GM12878 (cell line): ENCODE results near the gene SENP7. TPM values are rescaled to one million over a fixed set of nuclear protein-coding genes. Genes with fewer than 3 reads are reported as not detected.
"Not testable (repeated sequence)": the region's sequence is repeated elsewhere in the genome, so short reads cannot be mapped to it uniquely, and the experiment has no call there.

Source experiments
- ATAC-seq: fragments of 200-7000 bp; cut with Tn5 transposase; 3 replicates; pipeline ENCODE4 v1.9.1; 2020; ENCODE audit warnings: mild to moderate bottlenecking, moderate library complexity
- BruUV-seq: library from RNA; stranded (reverse); fragments of 400-500 nt; replicated peaks from 2 replicates; lab custom pipeline; 2021; lab: Mats Ljungman, UMichigan
- CTCF ChIA-PET: fragments of 300-600 bp; sonication (Branson Sonifier 250); formaldehyde crosslinking; extraction: SDS; loops from one replicate; lab custom pipeline; 2021; ENCODE audit warnings: inconsistent platforms; lab: Yijun Ruan, JAX
- POLR2A ChIA-PET: fragments of 350-600 bp; formaldehyde crosslinking; extraction: SDS; loops from one replicate; lab custom pipeline; 2021; ENCODE audit warnings: inconsistent platforms; lab: Charles Lee
- RAD21 ChIA-PET: fragments of 300-600 bp; sonication (Branson Sonifier 250); formaldehyde crosslinking; loops from one replicate; lab custom pipeline; 2023; ENCODE audit warnings: antibody characterized with exemption; ENCODE audit not compliant: unreplicated experiment; lab: Charles Lee
- SMC1A ChIA-PET: fragments of 300-600 bp; sonication (Branson Sonifier 250); formaldehyde crosslinking; loops from one replicate; lab custom pipeline; 2023; ENCODE audit not compliant: unreplicated experiment, uncharacterized antibody; lab: Charles Lee
- DNase-seq: peaks from one replicate; pipeline ENCODE4 v3.0.0-alpha.2; 2011; ENCODE audit warnings: low read depth, low spot score
- FAIRE-seq: peaks from 3 replicates; lab custom pipeline; 2011; peaks lifted over from hg19 to GRCh38; lab: Jason Lieb, UNC
- H2AFZ ChIP-seq: 2 replicates; pipeline ENCODE4 v1.6.0; 2011; ENCODE audit warnings: low read depth, low read length, control low read depth; ENCODE audit not compliant: control insufficient read depth
- H3K27ac ChIP-seq: 2 replicates; pipeline ENCODE4 v1.5.1; 2011; ENCODE audit warnings: control low read depth; ENCODE audit not compliant: control insufficient read depth, insufficient read depth
- H3K27me3 ChIP-seq, 2 experiments: replicated peaks in 1 of 2; 2 replicates each; pipeline versions ENCODE4 v1.6.0 to v1.6.1; 2011; ENCODE audit warnings: low read length in 1 of 2; ENCODE audit not compliant: control insufficient read depth in 2 of 2, insufficient read depth in 2 of 2
- H3K36me3 ChIP-seq, 2 experiments: 2 replicates each; pipeline ENCODE4 v1.5.1; 2011; ENCODE audit warnings: low read length in 1 of 2; ENCODE audit not compliant: control insufficient read depth in 2 of 2, insufficient read depth in 2 of 2
- H3K4me1 ChIP-seq: 2 replicates; pipeline ENCODE4 v1.6.1; 2011; ENCODE audit warnings: mild to moderate bottlenecking, low read length, moderate library complexity, mixed read lengths; ENCODE audit not compliant: control insufficient read depth, insufficient read depth
- H3K4me2 ChIP-seq: 2 replicates; pipeline ENCODE4 v1.6.0; 2011; ENCODE audit warnings: control low read depth; ENCODE audit not compliant: control insufficient read depth, insufficient read depth
- H3K4me3 ChIP-seq: fragments of 200-600 bp; sonication (generic); 2 replicates; pipeline ENCODE4 v1.5.1; 2016
- H3K79me2 ChIP-seq: 2 replicates; pipeline ENCODE4 v1.6.0; 2011; ENCODE audit warnings: low read length; ENCODE audit not compliant: control insufficient read depth, insufficient read depth
- H3K9ac ChIP-seq: 2 replicates; pipeline ENCODE4 v1.8.0; 2011; ENCODE audit warnings: low read length, control low read depth, mixed read lengths; ENCODE audit not compliant: control insufficient read depth, insufficient read depth
- H3K9me3 ChIP-seq: replicated peaks from 3 replicates; pipeline ENCODE4 v1.5.1; 2011; ENCODE audit warnings: mild to moderate bottlenecking, low read length; ENCODE audit not compliant: control insufficient read depth, insufficient read depth
- H4K20me1 ChIP-seq: 2 replicates; pipeline ENCODE4 v1.6.0; 2011; ENCODE audit not compliant: control insufficient read depth, insufficient read depth
- IRF4 ChIP-seq: IDR thresholded peaks from 2 replicates; pipeline ENCODE4 v1.6.1; 2011; ENCODE audit warnings: low read depth, low read length
- whole genome bisulfite sequencing: methylation state at CpG from one replicate; pipeline ENCODE4 v1.1.6; 2016; ENCODE audit warnings: low lambda C conversion rate; ENCODE audit not compliant: insufficient replicate concordance, insufficient coverage; ENCODE audit errors: missing lambda C conversion rate; 5-methylcytosine and 5-hydroxymethylcytosine counted together
- in situ Hi-C: fragments of 300-500 bp; cut with MboI; formaldehyde crosslinking; loops from 9 replicates; pipeline ENCODE4 v1.14.3; 2018; ENCODE audit warnings: mixed read lengths
- intact Hi-C: fragments of 100-400 bp; cut with micrococcal nuclease; formaldehyde crosslinking; loops from one replicate; pipeline ENCODE4 v1.14.2; 2022; ENCODE audit not compliant: unreplicated experiment
- polyA plus RNA-seq, 11 experiments: library from polyadenylated mRNA; depleted of rRNA in 4 of 11; unstranded in 6 of 11; stranded (reverse) in 5 of 11; fragments of >200 nt; fragmentation: Nextera tagmentation in 4 of 11; fragmentation: Illumina TruSeq in 1 of 11; extraction: Ambion mirVana in 4 of 11; extraction: Trizol in 1 of 11; gene quantifications; 1 replicate in 1 of 11; 2 replicates in 10 of 11; pipeline versions ENCODE4 v1.2.1 to v1.2.3, GENCODE V29; 2011 to 2016; ENCODE audit warnings: inconsistent platforms in 2 of 11, missing spikeins in 2 of 11, low read depth in 1 of 11
- total RNA-seq, 4 experiments: library from RNA; depleted of rRNA in 3 of 4; stranded (reverse); fragments of >200 nt in 3 of 4; fragmentation: Illumina TruSeq in 1 of 4; extraction: Trizol in 1 of 4; gene quantifications; 2 replicates each; pipeline versions ENCODE4 v1.2.1 to v1.2.3, GENCODE V29; 2013 to 2021

Gene SENP7
- total and polyA plus RNA-seq, 10 of the 15 experiments (the other 5 are each of a cell fraction or from before 2014, with no cell fraction given), result 2.6 to 14.7 (median 8.3) TPM

DNA sequence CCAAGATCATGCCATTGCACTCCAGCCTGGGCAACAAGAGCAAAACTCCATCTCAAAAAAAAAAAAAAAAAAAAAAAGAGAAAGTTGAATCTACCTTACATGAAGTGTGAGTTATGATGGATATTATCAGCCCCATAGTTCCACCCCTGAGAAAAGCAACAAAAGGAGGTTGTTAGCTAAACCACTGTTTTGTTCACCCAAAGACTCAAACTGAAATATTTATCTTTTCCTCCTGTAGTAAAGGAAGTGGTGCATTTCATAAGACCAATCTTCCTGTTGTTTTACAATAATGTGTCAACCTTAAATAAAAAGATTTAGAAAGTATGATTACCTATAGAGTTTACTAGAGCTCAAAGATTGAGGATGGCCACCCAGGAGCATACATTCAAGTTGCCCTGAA, 29.9 kb upstream of the SENP7 start:
- no peak for FAIRE-seq
- Histone ChIP-seq H3K9me3 (no peaks in the 10 kb centered on the region), H3K4me2 (no peak overlapping the region), H3K4me1 (no peaks in the 10 kb centered on the region), H3K27ac (no peak overlapping the region)
- SMC1A ChIA-PET, result interaction anchor here (1.2 to 1.3 kb wide), 2 partner anchors 8 to 10 kb away, joined by 3 read pairs; no protein-coding TSS in a partner anchor
- TF ChIP-seq IRF4, result no peak
- TF ChIP-seq, all 136 proteins: peak for 0
- Histone ChIP-seq H3K4me3 (no peak overlapping the region), H2AFZ (no peak overlapping the region), H3K79me2 (no peaks in the 10 kb centered on the region), H3K27me3 (no peaks in the 10 kb centered on the region), H3K9ac (no peak overlapping the region), H3K36me3 (no peaks in the 10 kb centered on the region), H4K20me1 (no peaks in the 10 kb centered on the region)
- in situ Hi-C loops, result no loop called here
- BruUV-seq, result no TSS peak
- RAD21 ChIA-PET, result no interaction called here
- ATAC-seq (no peak), DNase-seq (no peak)
- intact Hi-C loops, result no loop called here
- POLR2A ChIA-PET, result no interaction called here
- CTCF ChIA-PET, result no interaction called here

DNA sequence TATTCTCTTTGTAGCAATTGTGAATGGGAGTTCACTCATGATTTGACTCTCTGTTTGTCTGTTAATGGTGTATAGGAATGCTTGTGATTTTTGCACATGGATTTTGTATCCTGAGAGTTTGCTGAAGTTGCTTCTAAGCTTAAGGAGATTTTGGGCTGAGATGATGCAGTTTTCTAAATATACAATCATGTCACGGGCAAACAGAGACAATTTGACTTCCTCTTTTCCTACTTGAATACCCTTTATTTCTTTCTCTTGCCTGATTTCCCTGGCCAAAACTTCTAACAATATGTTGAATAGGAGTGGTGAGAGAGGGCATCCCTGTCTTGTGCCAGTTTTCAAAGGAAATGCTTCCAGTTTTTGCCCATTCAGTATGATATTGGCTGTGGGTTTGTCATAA, 23.9 kb upstream of the SENP7 start:
- 35% methylated on average over 1 of the region's 1 CpG for WGBS
- H3K4me3 ChIP-seq, H2AFZ ChIP-seq, in situ Hi-C loops, H3K4me1 ChIP-seq, H4K20me1 ChIP-seq, POLR2A ChIA-PET, RAD21 ChIA-PET, H3K79me2 ChIP-seq, ATAC-seq, H3K9me3 ChIP-seq, H3K27me3 ChIP-seq, BruUV-seq, CTCF ChIA-PET, H3K36me3 ChIP-seq, H3K9ac ChIP-seq, DNase-seq, FAIRE-seq, H3K27ac ChIP-seq, H3K4me2 ChIP-seq, intact Hi-C loops: not testable (repeated sequence)
- SMC1A ChIA-PET, result interaction anchor here (0.8 kb wide), 1 partner anchor 191 kb away, joined by 3 read pairs; no protein-coding TSS in a partner anchor
